K562 (cell line): ENCODE measurements around the gene NF1. TPM values are rescaled to one million over a fixed set of nuclear protein-coding genes. Genes with fewer than 3 reads are reported as not detected.

ENCODE experiments used
- ATAC-seq: fragments of 200-7000 bp; cut with Tn5 transposase; 3 replicates; pipeline ENCODE4 v1.9.1; 2020; ENCODE audit warnings: moderate library complexity
- BruUV-seq: library from RNA; stranded (reverse); fragments of 400-500 nt; replicated peaks from 2 replicates; lab custom pipeline; 2021; lab: Mats Ljungman, UMichigan
- CTCF ChIA-PET: fragments of 300-600 bp; formaldehyde crosslinking; extraction: SDS; loops from one replicate; lab custom pipeline; 2021; ENCODE audit warnings: low intra/inter-chr PET ratio; lab: Yijun Ruan, JAX
- POLR2A ChIA-PET: fragments of 300-600, 350-650 bp; sonication (Branson Sonifier 250); formaldehyde crosslinking; extraction: SDS; loops from one replicate; lab custom pipeline; 2021; ENCODE audit warnings: antibody characterized with exemption, inconsistent platforms; lab: Yijun Ruan, JAX
- DNase-seq, 4 experiments: peaks; one replicate each; pipeline versions ENCODE4 v3.0.0 to v3.0.0-alpha.2; 2011 to 2018; ENCODE audit warnings: low spot score in 3 of 4, mixed read lengths in 3 of 4; ENCODE audit errors: extremely low read depth in 1 of 4
- FAIRE-seq: peaks from 2 replicates; lab custom pipeline; 2011; peaks lifted over from hg19 to GRCh38; lab: Jason Lieb, UNC
- H2AFZ ChIP-seq: 2 replicates; pipeline ENCODE4 v1.6.0; 2011; ENCODE audit warnings: low read depth, low read length, control low read depth, inconsistent platforms
- H3K27ac ChIP-seq: fragments of 200-600 bp; 3 replicates; pipeline ENCODE4 v1.8.0; 2011; ENCODE audit warnings: low read depth, mild to moderate bottlenecking, control low read depth, inconsistent platforms, low read length, moderate library complexity, mixed read lengths; ENCODE audit errors: extremely low read depth
- H3K27me3 ChIP-seq, 2 experiments: fragments of 300-600 bp in 1 of 2; 2 replicates in 1 of 2; 3 replicates in 1 of 2; pipeline versions ENCODE4 v1.6.0 to v1.8.0; 2011; ENCODE audit warnings: inconsistent platforms in 2 of 2, low read length in 2 of 2, mild to moderate bottlenecking in 1 of 2, mixed read lengths in 1 of 2, moderate library complexity in 1 of 2; ENCODE audit not compliant: control insufficient read depth in 2 of 2, insufficient read depth in 2 of 2
- H3K36me3 ChIP-seq: fragments of 300-600 bp; 3 replicates; pipeline ENCODE4 v1.8.0; 2011; ENCODE audit warnings: mild to moderate bottlenecking, low read length, inconsistent platforms; ENCODE audit not compliant: control insufficient read depth, insufficient read depth
- H3K4me1 ChIP-seq, 2 experiments: fragments of 200-600 bp in 1 of 2; replicated peaks in 1 of 2; 2 replicates in 1 of 2; 3 replicates in 1 of 2; pipeline versions ENCODE4 v1.5.1 to v1.8.0; 2011; ENCODE audit warnings: inconsistent platforms in 2 of 2, low read length in 2 of 2, mild to moderate bottlenecking in 1 of 2, mixed read lengths in 1 of 2, moderate library complexity in 1 of 2; ENCODE audit not compliant: control insufficient read depth in 2 of 2, insufficient read depth in 2 of 2
- H3K4me2 ChIP-seq: 2 replicates; pipeline ENCODE4 v1.6.1; 2011; ENCODE audit warnings: low read length, control low read depth, inconsistent platforms, mixed read lengths; ENCODE audit not compliant: insufficient read depth
- H3K4me3 ChIP-seq: fragments of 200-600 bp; sonication (generic), shearing (Covaris generic); 2 replicates; pipeline ENCODE4 v1.5.1; 2016; ENCODE audit warnings: control low read depth, inconsistent platforms
- H3K79me2 ChIP-seq: fragments of 200-600 bp; 3 replicates; pipeline ENCODE4 v1.8.0; 2011; ENCODE audit warnings: low read length, inconsistent platforms; ENCODE audit not compliant: control insufficient read depth, insufficient read depth
- H3K9ac ChIP-seq, 2 experiments: 2 replicates each; pipeline versions ENCODE4 v1.6.0 to v1.6.1; 2011; ENCODE audit warnings: low read depth in 2 of 2, low read length in 2 of 2, control low read depth in 1 of 2, inconsistent platforms in 1 of 2, mild to moderate bottlenecking in 1 of 2, mixed read lengths in 1 of 2; ENCODE audit not compliant: insufficient read depth in 1 of 2
- H3K9me1 ChIP-seq: one replicate; pipeline ENCODE4 v1.6.0; 2011; ENCODE audit warnings: inconsistent platforms, mild to moderate bottlenecking, low read length, moderate library complexity; ENCODE audit not compliant: control insufficient read depth, insufficient read depth
- H3K9me3 ChIP-seq: replicated peaks from 2 replicates; pipeline ENCODE4 v1.5.1; 2011; ENCODE audit warnings: low read depth, low read length, inconsistent platforms; ENCODE audit not compliant: control insufficient read depth, insufficient read depth
- H4K20me1 ChIP-seq: replicated peaks from 2 replicates; pipeline ENCODE4 v1.6.1; 2011; ENCODE audit warnings: low read length, inconsistent platforms, mixed read lengths; ENCODE audit not compliant: control insufficient read depth, insufficient read depth
- EGR1 ChIP-seq: fragments of 450-650 bp; conservative IDR thresholded peaks from 2 replicates; pipeline ENCODE4 v1.6.1; 2017; ENCODE audit warnings: mild to moderate bottlenecking
- EHMT2 ChIP-seq: fragments of 450-650 bp; IDR thresholded peaks from 2 replicates; pipeline ENCODE4 v1.6.1; 2018; ENCODE audit warnings: antibody characterized with exemption
- MCM7 ChIP-seq, 2 experiments: fragments of 450-650 bp; IDR thresholded peaks; 2 replicates each; pipeline ENCODE4 v1.6.1; 2016 to 2018
- NFYB ChIP-seq: IDR thresholded peaks from 2 replicates; pipeline ENCODE4 v1.6.1; 2011; ENCODE audit warnings: mild to moderate bottlenecking, moderate library complexity; ENCODE audit not compliant: insufficient read length; ENCODE audit errors: extremely low read depth
- OTX1 ChIP-seq: fragments of 450-650 bp; formaldehyde crosslinking; IDR thresholded peaks from 2 replicates; pipeline ENCODE4 v1.4.0; 2022; ENCODE audit warnings: mild to moderate bottlenecking
- PTBP1 ChIP-seq: fragments of 200-400 bp; formaldehyde crosslinking; IDR thresholded peaks from 2 replicates; pipeline ENCODE4 v1.6.1; 2017; ENCODE audit warnings: low read depth, low read length
- SAP30 ChIP-seq: fragments of 200-600 bp; sonication (generic); IDR thresholded peaks from 2 replicates; pipeline ENCODE4 v1.6.1; 2012; ENCODE audit warnings: borderline replicate concordance, low read depth, mild to moderate bottlenecking, moderate library complexity, low read length, control low read depth, inconsistent platforms; ENCODE audit not compliant: insufficient read depth, poor library complexity, severe bottlenecking
- TAF9B ChIP-seq: fragments of 450-650 bp; IDR thresholded peaks from 2 replicates; pipeline ENCODE4 v1.6.1; 2018; ENCODE audit warnings: mild to moderate bottlenecking; ENCODE audit not compliant: partially characterized antibody
- ZEB2 ChIP-seq: fragments of 450-650 bp; IDR thresholded peaks from 2 replicates; pipeline ENCODE4 v1.6.1; 2016
- ZNF311 ChIP-seq: fragments of 250-450 bp; sonication (Bioruptor Pico); IDR thresholded peaks from 2 replicates; pipeline ENCODE4 v1.4.0; 2020; ENCODE audit warnings: mild to moderate bottlenecking, moderate library complexity
- ZNF583 ChIP-seq: fragments of 250-450 bp; sonication (Bioruptor Pico); IDR thresholded peaks from 2 replicates; pipeline ENCODE4 v1.4.0; 2020
- WGBS: fragments of 100-300 bp; shearing (Covaris generic); methylation state at CpG from one replicate; pipeline ENCODE4 v1.1.6; 2016; ENCODE audit warnings: low coverage, mixed read lengths; ENCODE audit not compliant: insufficient coverage; ENCODE audit errors: missing lambda C conversion rate; 5-methylcytosine and 5-hydroxymethylcytosine counted together
- in situ Hi-C: fragments of 300-500 bp; cut with MboI; formaldehyde crosslinking; loops from 4 replicates; pipeline ENCODE4 v1.15.0; 2018; ENCODE audit warnings: inconsistent platforms, mixed read lengths
- intact Hi-C: fragments of 100-400 bp; cut with micrococcal nuclease; formaldehyde crosslinking; loops from 2 replicates; pipeline ENCODE4 v1.14.2; 2022
- polyA plus RNA-seq, 8 experiments: library from polyadenylated mRNA; depleted of rRNA in 4 of 8; stranded (reverse) in 5 of 8; unstranded in 3 of 8; fragments of >200 nt; fragmentation: Nextera tagmentation in 2 of 8; fragmentation: Illumina TruSeq in 1 of 8; extraction: Ambion mirVana in 2 of 8; extraction: Trizol in 1 of 8; gene quantifications; 2 replicates each; pipeline versions ENCODE4 v1.2.1 to v1.2.3, GENCODE V29; 2011 to 2014; ENCODE audit warnings: inconsistent platforms in 1 of 8, missing spikeins in 1 of 8
- total RNA-seq, 7 experiments: library from RNA; depleted of rRNA in 6 of 7; stranded (reverse); fragments of >200 nt in 6 of 7; fragmentation: Illumina TruSeq in 2 of 7; extraction: Trizol in 2 of 7; gene quantifications; 2 replicates each; pipeline versions ENCODE4 v1.2.1 to v1.2.3, GENCODE V29; 2011 to 2021; ENCODE audit warnings: low replicate concordance in 1 of 7

NF1 gene
- total and polyA plus RNA-seq, 9 of the 15 experiments (the other 6 are each of a cell fraction or from before 2014, with no cell fraction given) = 3.4 to 41.9 (median 24.3) TPM

DNA sequence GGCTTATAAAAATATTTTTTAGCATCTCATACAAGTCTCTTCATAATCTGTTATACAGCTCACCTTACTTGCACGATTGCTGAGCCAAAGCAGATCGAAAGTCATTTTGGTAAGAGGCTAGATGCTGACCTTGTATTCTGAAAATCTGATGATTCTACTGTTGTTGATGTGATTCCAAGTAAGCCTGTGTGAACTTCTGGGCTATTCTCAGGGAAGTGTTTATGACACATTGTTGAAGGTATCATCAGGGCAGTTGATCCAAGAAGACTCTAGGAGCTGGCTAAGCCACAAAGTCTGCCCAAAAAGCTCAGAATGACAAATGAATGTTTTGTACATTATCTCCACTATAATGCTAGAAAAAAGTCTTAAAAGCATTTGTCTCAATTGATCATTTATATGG lies 186.3 kb downstream of the NF1 start:
- BruUV-seq = no TSS peak
- no peak overlapping the region for H2AFZ ChIP-seq
- H3K9me3 ChIP-seq = no peaks in the 10 kb centered on the region
- H4K20me1 ChIP-seq = no peaks in the 10 kb centered on the region; the same call in 1 of the 2 replicates
- H3K4me1 ChIP-seq = no peaks in the 10 kb centered on the region
- H3K4me2 ChIP-seq = no peak overlapping the region
- no peak overlapping the region for H3K9ac ChIP-seq
- no peak overlapping the region for H3K27ac ChIP-seq
- no peaks in the 10 kb centered on the region for H3K9me1 ChIP-seq
- no peak overlapping the region for H3K4me3 ChIP-seq
- intact Hi-C loops = no loop called here
- POLR2A ChIA-PET = no interaction called here
- DNase-seq (no peak), FAIRE-seq (no peak)
- peaks cover 24% of the 10 kb centered on the region for H3K36me3 ChIP-seq
- no peak for TF ChIP-seq TAF9B
- TF ChIP-seq ZNF583 (CRISPR knock-in tag) = no peak
- TF ChIP-seq MCM7 (IDR thresholded peaks at IDR 0.05) = no peak
- no peak for TF ChIP-seq OTX1 (CRISPR knock-in tag)
- TF ChIP-seq ZEB2 = no peak
- TF ChIP-seq NFYB = no peak
- TF ChIP-seq PTBP1 = no peak
- no peak for TF ChIP-seq ZNF311 (CRISPR knock-in tag)
- TF ChIP-seq EHMT2 = no peak
- no peak for TF ChIP-seq EGR1
- TF ChIP-seq SAP30 = no peak
- TF ChIP-seq, all 486 proteins: peak for 0
- 97% methylated on average over 2 of the region's 2 CpGs for WGBS
- Histone ChIP-seq H3K27me3 (no peaks in the 10 kb centered on the region), H3K79me2 (no peaks in the 10 kb centered on the region)
- CTCF ChIA-PET = no interaction called here
- in situ Hi-C loops = no loop called here
- ATAC-seq = no peak
